Pancreas (tissue), 10 donors: Measurements from ENCODE around the gene SF3A1. TPM values are rescaled to one million over a fixed set of nuclear protein-coding genes. Genes with fewer than 3 reads are reported as not detected.

Experiments used
- ATAC-seq, 4 donors: fragments of 200-7000 bp; cut with Tn5 transposase; one replicate each; pipeline versions ENCODE4 v1.8.0 to v1.9.1; 2020; ENCODE audit warnings: mild to moderate bottlenecking in 4 of 4, moderate library complexity in 4 of 4
- DNase-seq, 6 donors: peaks; one replicate each; pipeline ENCODE4 v3.0.0-alpha.2; 2020
- FAIRE-seq: peaks from 2 replicates; lab custom pipeline; 2012; peaks lifted over from hg19 to GRCh38; lab: Jason Lieb, UNC
- H3K27ac ChIP-seq, 4 donors: fragments of 200-600 bp; sonication (generic); 1 replicate in 3 of 4; 2 replicates in 1 of 4; pipeline versions ENCODE4 v1.5.0 to v1.8.0; 2020
- H3K27me3 ChIP-seq, 4 donors: fragments of 200-600 bp; one replicate each; pipeline ENCODE4 v1.8.0; 2021
- H3K36me3 ChIP-seq, 3 donors: fragments of 200-600 bp; sonication (generic) in 1 of 3; one replicate each; pipeline versions ENCODE4 v1.5.0 to v1.8.0; 2020 to 2021
- H3K4me1 ChIP-seq, 3 donors: fragments of 200-600 bp; one replicate each; pipeline ENCODE4 v1.8.0; 2021
- H3K4me3 ChIP-seq, 4 donors: fragments of 200-600 bp; sonication (generic) in 2 of 4; one replicate each; pipeline versions ENCODE4 v1.5.0 to v1.8.0; 2020 to 2021
- H3K9me3 ChIP-seq, 4 donors: fragments of 200-600 bp; one replicate each; pipeline ENCODE4 v1.8.0; 2021
- CTCF ChIP-seq, 4 donors: fragments of 200-600 bp; sonication (generic) in 3 of 4; IDR thresholded peaks; one replicate each; pipeline versions ENCODE4 v1.5.0 to v1.8.0; 2021; ENCODE audit warnings: antibody characterized with exemption in 4 of 4
- WGBS, 2 donors: extraction: QIAGEN DNeasy Blood & Tissue Kit; methylation state at CpG; one replicate each; pipeline ENCODE4 v1.1.7; 2013; 5-methylcytosine and 5-hydroxymethylcytosine counted together
- intact Hi-C, 3 donors: fragments of 100-400 bp; cut with DNase I; formaldehyde crosslinking; loops; one replicate each; pipeline versions ENCODE4 v1.11.1 to v1.14.2; 2022
- polyA plus RNA-seq, 2 donors: library from polyadenylated mRNA; stranded (reverse); fragments of 200-250 nt; gene quantifications; one replicate each; pipeline ENCODE4 v1.2.3, GENCODE V29; 2013
- total RNA-seq, 6 donors: library from RNA; stranded (reverse); fragmentation: NEBNext Ultra II Directional in 4 of 6; extraction: Animal tissue kit (Norgen Biotek cat#: 25700) in 4 of 6; gene quantifications; one replicate each; pipeline versions ENCODE4 v1.2.1 to v1.2.4, GENCODE V29; 2021 to 2023
- donor health status: healthy with polysubstance abuse.
- donor health status: DM: no; HTN: no; CAD: no; lungs with moderate emphysema.
- donor health status: DM: no; HTN: no; CAD: no.
- donor health status: control.
- donor health status: control.
- donor health status: Bipolar disorder and iron deficiency.
- donor health status: DM: yes; HTN: yes; CAD: no.
- donor health status: DM: no; HTN: no; CAD: no.
- donor health status: DM: no; HTN: no; CAD: no.
- donor health status: DM: yes; HTN: yes; CAD: no.

SF3A1 gene
- total and polyA plus RNA-seq, 8 donors, result 19.2 to 102 (median 85.8) TPM

DNA sequence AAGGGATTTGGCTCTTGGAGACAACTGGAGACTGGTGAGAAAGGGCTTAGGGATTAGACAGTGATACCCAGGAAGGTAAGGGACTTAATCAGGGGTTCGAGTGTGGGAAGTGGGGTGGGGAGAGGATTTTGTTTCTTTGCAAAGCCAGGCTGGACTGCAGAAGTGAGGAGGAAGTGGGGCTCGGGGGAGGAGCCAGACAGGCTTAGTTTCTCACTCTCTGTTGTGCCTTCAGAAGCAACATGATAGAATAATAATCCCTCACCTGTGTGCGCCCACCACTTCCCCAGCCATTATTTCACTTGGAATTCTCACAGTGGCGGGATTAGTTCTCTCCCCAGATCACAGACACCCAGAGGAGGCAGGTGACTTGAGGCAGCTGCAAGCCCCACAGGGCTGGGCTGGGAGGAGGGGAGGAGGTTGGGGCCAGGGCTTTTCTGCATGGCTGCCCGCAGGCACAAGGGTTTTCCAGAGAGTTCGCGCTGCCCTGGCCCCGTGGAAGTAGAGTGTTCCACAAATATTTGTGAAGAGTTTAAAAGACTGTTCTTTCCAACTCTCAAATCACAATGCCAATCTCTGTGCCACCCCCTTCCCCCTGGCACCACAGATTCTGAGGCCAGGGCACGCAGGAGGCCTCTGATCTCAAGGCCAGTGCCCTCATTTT, 36.1 kb upstream of the SF3A1 start:
- FAIRE-seq (no peak), DNase-seq (no peak), ATAC-seq (no peak)
- Histone ChIP-seq H3K27me3 (no peaks in the 10 kb centered on the region), H3K27ac (no peak overlapping the region), H3K9me3 (no peaks in the 10 kb centered on the region), H3K4me3 (no peak overlapping the region), H3K36me3 (no peaks in the 10 kb centered on the region), H3K4me1 (peaks cover 0 to 5% (median 0%) of the 10 kb centered on the region in 3 donors)
- intact Hi-C loops, result no loop called here
- TF ChIP-seq CTCF (IDR thresholded peaks at IDR 0.05), result no peak
- 70 to 75% methylated on average over 9 of the region's 9 CpGs for whole genome bisulfite sequencing, 2 donors

DNA sequence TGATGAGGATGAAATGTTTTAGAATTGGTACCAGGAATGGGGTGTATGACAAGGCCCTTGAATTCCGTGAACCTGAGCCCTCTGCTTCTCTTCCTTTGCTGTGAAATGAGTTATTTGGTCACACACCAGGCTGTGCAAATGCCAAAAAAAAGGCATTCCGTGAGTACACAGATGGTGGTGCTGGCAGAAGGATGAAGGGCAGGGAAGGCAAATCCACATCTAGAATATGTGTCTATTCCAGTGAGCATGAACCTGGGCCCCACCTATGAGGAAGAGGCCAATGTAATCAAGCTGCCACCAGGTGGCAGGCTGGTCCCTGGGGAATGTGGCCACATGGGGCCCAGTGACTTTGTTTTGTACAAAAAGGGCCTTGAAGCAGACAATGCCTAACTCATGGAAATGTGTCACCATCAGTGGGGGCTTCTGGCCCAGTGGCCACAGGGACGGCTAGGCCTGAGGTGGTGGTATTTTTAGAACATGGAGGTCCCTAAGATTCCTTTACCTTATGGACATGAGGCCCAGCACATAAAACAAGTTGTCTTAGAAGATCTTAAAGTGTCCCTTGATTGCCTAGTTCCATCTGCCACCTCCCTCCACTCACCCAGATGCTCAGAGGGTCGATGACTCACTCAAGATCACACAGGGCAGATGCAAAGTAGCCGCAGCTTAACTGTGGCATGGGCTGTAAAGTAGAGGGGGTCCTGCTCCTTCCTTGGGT, 34.4 kb upstream of the SF3A1 start:
- Histone ChIP-seq H3K27ac (no peak overlapping the region), H3K27me3 (no peaks in the 10 kb centered on the region), H3K4me3 (no peak overlapping the region), H3K4me1 (peaks cover 0 to 3% (median 0%) of the 10 kb centered on the region in 3 donors), H3K9me3 (no peaks in the 10 kb centered on the region), H3K36me3 (no peaks in the 10 kb centered on the region)
- DNase-seq, result peak; percentile 65 to 87 (median 80)
- peak; percentile 54 to 80 (median 72) for ATAC-seq
- WGBS, 2 donors, result 44 to 46% methylated on average over 5 of the region's 5 CpGs
- no peak for FAIRE-seq
- peak; percentile 73 to 85 (median 76) for TF ChIP-seq CTCF (IDR thresholded peaks at IDR 0.05)
- intact Hi-C loops, result no loop called here

DNA sequence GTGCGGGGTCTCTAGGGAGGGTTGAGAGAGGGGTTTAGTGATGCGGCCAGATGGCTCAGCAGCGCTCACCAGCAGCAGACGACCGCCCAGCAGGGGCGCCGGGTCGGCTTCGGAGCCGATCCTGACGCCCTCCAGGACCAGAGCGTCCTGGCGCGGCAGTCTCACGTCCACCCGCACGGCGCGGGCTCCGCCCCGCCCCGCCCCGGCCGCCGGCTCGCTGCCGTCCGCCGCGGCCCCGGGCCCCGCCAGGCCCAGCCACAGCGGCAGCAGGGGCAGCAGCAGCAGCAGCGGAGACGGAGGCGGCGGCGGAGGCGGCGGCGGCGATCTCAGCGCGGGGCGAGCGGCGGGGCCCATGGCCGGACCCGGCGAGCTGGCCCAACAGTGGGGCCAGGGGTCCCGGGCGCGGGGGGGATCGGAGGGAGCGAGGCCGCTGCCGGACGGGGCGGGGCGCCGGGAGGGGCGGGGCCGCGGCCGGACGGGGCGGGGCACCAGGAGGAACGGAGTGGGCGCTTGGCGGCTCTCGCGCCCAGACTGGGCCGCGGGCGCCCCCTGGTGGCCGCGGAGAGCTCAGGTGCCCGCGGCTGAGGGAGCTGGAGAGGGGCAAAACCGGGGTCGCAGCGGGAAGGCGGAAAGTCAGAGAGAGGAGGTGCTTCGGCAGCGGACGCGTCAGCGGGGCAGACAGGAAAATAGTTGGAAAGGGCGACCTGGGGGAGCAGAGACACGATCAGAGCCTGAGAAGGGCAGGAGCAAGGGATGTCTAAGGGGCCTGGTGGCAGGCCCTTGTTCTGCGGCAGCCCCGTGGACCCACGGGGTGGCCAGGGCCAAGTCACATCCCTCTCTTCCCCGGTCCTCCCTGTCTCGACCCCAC, 30.5 kb upstream of the SF3A1 start, which contains the start of gene RNF215:
TSS of gene RNF215 (minus strand) at position 452 of the 868 bp plus-strand sequence. CDS start at position 354, 98 bp downstream.
- Histone ChIP-seq H3K4me3 (peak within 1 kb of the TSS; percentile 43 to 63 (median 58)), H3K27me3 (no peaks in the 10 kb centered on the region), H3K36me3 (no peaks in the 10 kb centered on the region), H3K4me1 (peaks cover 0 to 6% (median 0%) of the 10 kb centered on the region in 3 donors), H3K27ac (peak within 1 kb of the TSS in 1 of 4 donors; percentile 41), H3K9me3 (no peaks in the 10 kb centered on the region)
- FAIRE-seq, result no peak
- peak; percentile 74 to 96 (median 90) for DNase-seq
- intact Hi-C loops, result loop anchor here in 2 of 3 donors (5.0 kb wide), 3 partner anchors 100 to 275 kb away; partner anchors contain the start of gene CASTOR1 (in 1 of the 2)
- peak; percentile 92 to 96 (median 94) for ATAC-seq
- 1 to 2% methylated on average over 38 to 95 of the region's 95 CpGs for WGBS, 2 donors
- peak; percentile 92 to 97 (median 96) for TF ChIP-seq CTCF (IDR thresholded peaks at IDR 0.05)

DNA sequence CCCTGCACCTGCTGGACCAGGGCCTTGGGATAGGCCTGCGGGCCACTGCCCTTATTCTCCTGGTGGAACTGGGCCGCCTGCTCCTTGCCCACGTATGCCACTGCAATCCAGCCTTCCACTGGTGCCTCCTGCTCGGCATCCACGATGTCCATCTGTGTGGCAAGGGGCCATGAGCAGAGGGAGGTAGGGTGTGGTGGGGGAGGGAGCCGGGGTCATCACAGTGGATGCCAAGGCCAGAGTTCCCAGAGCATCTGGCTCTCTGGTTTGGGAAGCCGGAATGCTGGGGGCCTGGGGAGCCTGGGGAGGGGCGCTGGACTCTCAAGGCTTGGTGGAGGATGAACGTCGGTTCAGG, 29.9 kb upstream of the SF3A1 start:
- ATAC-seq (no peak), FAIRE-seq (no peak), DNase-seq (peak in 2 of 6 donors; percentile 25 to 55)
- TF ChIP-seq CTCF (IDR thresholded peaks at IDR 0.05), result no peak
- intact Hi-C loops, result loop anchor here in 2 of 3 donors (5.0 kb wide), 3 partner anchors 99 to 274 kb away; partner anchors contain the start of gene CASTOR1 (in 1 of the 2)
- H3K9me3 ChIP-seq, result no peaks in the 10 kb centered on the region
- H3K27ac ChIP-seq, result peak overlapping the region in 1 of 4 donors; percentile 41
- no peaks in the 10 kb centered on the region for H3K27me3 ChIP-seq
- H3K36me3 ChIP-seq, result no peaks in the 10 kb centered on the region
- WGBS, 2 donors, result 17 to 20% methylated on average over 9 to 10 of the region's 10 CpGs
- peaks cover 0 to 6% (median 0%) of the 10 kb centered on the region in 3 donors for H3K4me1 ChIP-seq
- H3K4me3 ChIP-seq, result peak overlapping the region; percentile 43 to 63 (median 58)
